IPS-NIHi7 (cell line): ENCODE measurements around the gene CLPTM1L.
"Not testable (repeated sequence)": the region's sequence is repeated elsewhere in the genome, so short reads cannot be mapped to it uniquely, and the experiment has no call there.

Experiments used
- DNase-seq: peaks from one replicate; pipeline ENCODE4 v3.0.0; 2012; ENCODE audit warnings: mixed read lengths; ENCODE audit errors: extremely low spot score

The CLPTM1L gene

GRCh38 chr5:1339139-1339817 is 5.6 kb downstream of the CLPTM1L start:
- not testable (repeated sequence) for DNase-seq

DNA sequence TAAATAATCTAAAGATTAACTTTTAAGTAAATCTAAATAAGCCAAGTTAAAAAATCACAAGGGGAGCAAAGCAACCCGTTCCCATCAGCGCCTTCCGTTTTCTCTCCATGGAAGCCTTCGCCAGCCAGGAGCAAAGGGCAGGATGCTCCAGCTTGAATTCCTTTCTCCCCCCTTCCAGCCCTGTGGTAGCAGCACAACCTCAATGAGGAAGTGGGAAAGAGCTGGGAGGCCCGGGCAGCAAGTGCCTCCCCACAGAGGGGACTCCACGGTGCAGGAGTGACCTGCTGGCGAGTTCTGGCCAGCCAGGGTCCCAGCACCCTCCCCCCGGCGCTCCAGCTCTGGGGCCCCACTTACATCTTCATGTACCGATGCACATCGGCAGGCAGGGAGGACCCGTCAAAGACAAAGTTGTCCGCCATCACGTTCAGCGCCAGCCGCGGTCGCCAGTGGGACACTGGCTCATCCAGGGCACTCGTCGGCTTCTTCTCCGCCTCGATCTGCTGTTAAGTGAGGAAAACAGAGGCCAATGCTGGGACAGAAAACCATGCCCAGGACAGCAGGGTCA is 6.3 kb downstream of the CLPTM1L start:
- no peak for DNase-seq

- no peak for DNase-seq
These were observed 6.8 kb downstream of the CLPTM1L start for GRCh38 chr5:1338196-1338490.

DNA sequence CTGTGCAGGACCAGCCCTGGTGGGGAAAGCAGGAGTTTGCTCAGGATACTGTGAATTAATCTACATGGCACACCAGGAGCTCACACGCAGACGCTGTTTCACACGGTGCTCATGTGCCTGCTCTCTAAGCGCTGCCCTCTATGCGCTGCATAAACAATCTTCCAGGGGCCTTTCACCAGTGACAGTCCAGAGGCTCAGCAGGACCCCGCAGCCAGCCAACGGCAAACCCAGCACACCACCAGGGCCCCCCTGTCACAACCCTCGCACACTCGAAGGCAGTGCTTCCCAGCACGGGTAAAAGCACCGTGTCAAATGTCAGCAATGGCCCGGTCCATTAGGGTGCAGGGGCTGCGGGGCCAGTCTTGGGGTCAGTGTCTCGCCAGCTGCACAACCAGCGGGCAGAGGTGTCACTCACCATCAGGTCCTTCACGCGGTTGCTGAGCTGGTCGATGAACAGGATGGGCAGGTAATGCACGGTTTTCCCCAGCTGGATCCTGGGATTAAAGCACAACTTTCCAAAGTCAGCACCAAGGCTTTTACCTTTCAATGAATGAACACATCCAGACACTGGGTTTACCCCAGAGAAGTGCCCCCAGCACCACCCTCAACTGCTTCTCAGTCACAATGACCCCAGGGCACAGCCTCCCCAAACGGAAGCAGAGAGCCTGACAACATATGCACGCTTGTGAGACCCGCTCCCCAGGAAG is 7.3 kb downstream of the CLPTM1L start:
- no peak for DNase-seq

GRCh38 chr5:1336749-1337488 is 8.0 kb downstream of the CLPTM1L start:
- no peak for DNase-seq

DNA sequence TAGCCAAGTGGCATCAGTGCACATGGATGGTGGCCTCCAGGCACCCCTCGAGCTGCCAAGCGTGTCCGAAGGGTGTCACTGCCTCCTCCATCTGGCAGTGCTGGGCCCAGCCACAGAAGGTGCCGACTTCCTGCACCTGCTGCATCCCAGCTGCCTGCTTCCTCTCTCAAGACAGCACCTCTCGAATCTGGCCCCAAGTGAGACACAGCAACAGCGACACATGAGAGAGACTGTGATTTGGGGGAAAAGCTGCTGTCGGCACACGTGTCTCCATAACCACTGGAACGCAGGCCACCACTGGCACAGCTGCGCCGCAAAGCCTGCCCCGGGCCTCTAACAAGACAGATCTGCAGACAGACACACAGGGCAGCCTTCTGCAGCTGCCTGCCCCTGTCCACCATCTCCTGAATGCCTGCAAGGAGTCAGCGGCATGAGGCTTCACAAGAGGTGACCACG is 8.8 kb downstream of the CLPTM1L start:
- no peak for DNase-seq

DNA sequence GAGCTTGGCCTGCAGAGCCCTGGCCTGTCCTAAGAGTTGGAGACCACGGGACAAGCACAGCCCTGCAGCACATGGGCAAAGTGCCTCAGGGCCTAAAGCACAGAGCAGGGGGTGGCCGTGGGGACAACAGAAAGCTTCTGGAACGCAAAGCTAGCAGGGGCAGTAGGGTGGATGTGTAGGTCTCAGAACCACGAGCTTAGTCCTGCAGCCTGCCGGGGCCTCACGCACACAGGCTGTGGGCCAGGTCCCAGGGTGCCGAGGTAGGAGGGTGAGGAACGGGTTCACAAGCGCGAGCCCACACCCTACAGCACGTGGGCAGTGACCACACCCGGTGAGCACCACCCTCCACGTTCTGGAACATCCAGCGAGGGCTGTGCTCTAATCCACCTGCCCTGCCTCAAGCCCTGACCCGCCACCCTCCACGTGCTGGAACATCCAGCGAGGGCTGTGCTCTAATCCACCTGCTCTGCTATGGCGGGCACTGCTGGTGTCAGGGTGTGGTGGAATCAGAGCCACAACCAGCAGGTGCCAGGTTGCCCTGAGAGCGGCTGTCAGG is 9.3 kb downstream of the CLPTM1L start:
- DNase-seq = no peak

GRCh38 chr5:1334831-1335539 is 9.9 kb downstream of the CLPTM1L start:
- DNase-seq = no peak

GRCh38 chr5:1333986-1334385 is 10.9 kb downstream of the CLPTM1L start:
- DNase-seq = no peak

DNA sequence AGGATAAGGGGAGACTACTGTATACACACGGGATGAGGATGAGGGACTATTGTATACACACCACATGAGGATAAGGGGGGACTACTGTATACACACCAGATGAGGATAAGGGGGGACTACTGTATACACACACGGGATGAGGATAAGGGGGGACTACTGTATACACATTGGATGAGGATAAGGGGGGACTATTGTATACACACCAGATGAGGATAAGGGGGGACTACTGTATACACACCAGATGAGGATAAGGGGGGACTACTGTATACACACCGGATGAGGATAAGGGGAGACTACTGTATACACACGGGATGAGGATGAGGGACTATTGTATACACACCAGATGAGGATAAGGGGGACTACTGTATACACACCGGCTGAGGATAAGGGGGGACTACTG is 11.6 kb downstream of the CLPTM1L start:
- DNase-seq = not testable (repeated sequence)

DNA sequence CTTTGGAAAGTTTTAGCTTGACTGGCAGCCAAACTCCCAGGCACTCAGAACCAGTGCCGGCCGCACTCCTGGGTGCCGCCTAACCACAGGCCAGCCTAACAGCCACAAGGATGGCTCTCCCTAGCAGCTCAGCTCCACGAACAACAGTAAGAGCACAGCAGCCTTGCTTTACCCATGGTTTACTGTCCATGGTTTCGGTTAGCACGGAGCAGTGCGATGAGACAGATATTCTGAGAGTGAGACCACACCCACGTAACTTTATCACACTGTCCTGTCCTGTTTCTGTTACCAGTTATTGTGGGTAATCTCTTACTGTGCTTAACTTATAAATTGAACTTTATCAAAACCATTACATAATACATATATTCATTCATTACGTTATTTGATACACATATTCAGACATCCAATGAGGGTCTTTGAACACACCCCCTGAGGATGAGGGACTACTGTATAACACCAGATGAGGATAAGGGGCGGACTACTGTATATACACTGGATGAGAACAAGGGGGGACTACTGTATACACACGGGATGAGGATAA is 12.4 kb downstream of the CLPTM1L start:
- DNase-seq = no peak

DNA sequence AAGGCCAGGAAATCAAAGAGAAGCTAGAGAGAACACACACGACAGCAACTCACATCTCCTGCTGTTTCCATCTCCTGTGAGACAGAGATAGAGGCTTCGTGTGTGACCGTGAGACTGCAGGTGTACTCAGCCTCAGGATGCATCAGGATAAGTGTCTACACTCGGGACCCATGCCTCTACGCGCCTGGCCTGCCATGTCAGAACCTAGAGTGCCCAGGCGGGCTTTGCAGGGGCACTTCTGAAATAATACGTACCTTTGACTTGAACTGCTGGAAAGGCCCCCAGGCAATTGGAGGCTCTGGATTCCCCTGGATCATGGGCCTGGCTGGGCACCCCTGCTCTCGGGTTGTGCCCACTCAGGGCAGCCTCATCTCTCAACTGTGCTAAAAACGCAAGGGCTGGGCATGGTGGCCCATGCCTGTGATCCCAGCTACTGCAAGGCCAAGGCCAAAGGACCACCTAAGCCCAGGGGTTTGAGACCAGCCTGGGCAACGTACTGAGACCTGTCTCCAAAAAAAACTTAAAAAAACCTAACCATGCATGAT is 13.0 kb downstream of the CLPTM1L start:
- DNase-seq = no peak

GRCh38 chr5:1330847-1331831 is 13.8 kb downstream of the CLPTM1L start:
- no peak for DNase-seq

DNA sequence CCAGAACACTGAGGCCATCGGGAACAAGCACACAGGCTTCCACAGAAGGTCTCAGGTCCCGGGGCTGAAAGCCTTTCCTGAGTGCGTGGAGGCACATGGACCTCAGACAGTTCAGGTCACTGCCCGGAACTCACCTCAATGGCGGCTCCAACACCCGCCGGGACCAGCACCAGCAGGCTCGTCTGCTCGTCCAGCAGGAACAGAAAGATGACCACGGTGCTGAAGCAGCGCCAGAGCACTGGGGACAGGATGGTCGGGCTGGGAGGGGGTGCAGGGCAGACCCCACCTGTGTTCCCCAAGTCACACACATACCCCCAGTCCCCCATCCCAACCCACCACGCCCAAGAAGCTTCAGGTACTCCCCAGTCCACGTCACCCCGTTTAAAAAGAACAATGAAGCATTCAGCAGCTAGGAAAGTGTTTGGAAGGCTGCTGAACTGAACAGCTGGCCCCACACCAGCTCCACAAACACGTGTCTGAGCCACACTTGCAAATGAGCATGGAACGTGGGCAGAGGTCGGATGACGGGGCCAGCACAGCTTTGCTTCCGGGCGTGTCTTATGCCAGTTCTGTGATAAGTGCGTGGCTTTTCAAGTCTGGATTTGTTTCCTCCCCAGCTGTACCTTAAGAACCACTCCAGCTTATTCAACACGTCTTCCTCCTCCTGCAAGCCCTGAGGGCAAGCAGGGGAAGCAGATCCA is 14.6 kb downstream of the CLPTM1L start:
- DNase-seq = no peak

GRCh38 chr5:1329111-1329579 is 15.8 kb downstream of the CLPTM1L start:
- DNase-seq = no peak

DNA sequence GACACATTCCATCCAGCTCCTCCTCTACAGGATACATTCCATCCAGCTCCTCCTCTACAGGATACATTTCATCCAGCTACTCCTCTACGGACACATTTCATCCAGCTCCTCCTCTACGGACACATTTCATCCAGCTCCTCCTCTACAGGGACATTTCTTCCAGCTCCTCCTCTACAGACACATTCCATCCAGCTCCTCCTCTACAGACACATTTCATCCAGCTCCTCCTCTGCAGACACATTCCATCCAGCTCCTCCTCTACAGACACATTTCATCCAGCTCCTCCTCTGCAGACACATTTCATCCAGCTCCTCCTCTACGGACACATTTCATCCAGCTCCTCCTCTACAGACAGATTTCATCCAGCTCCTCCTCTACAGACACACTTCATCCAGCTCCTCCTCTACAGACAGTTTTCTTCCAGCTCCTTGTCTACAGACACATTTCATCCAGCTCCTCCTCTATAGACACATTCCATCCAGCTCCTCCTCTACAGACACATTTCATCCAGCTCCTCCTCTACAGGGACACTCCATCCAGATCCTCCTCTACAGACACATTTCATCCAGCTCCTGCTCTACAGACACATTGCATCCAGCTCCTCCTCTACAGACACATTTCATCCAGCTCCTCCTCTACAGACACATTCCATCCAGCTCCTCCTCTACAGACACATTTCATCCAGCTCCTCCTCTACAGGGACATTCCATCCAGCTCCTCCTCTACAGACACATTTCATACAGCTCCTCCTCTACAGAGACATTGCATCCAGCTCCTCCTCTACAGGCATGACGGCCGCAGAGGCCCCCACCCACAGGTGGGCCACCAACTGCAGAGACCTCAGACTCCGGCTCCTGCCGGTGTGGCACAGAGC is 16.4 kb downstream of the CLPTM1L start:
- DNase-seq = not testable (repeated sequence)

GRCh38 chr5:1326901-1327756 is 17.8 kb downstream of the CLPTM1L start:
- not testable (repeated sequence) for DNase-seq
